Hematopoietic multipotent progenitor cell (in vitro differentiated cells): Measurements from ENCODE around the gene F10. TPM values are rescaled to one million over a fixed set of nuclear protein-coding genes. Genes with fewer than 3 reads are reported as not detected.

Source experiments
- DNase-seq, 3 donors: peaks; one replicate each; pipeline ENCODE4 v3.0.0-alpha.2; 2011 to 2015; ENCODE audit warnings: low read depth in 2 of 3, low spot score in 2 of 3
- total RNA-seq: library from RNA; depleted of rRNA; stranded (reverse); fragments of >200 nt; gene quantifications from one replicate; pipeline ENCODE4 v1.2.3, GENCODE V29; 2012

F10 gene
- total RNA-seq, 1 donor = 0.27 TPM

DNA sequence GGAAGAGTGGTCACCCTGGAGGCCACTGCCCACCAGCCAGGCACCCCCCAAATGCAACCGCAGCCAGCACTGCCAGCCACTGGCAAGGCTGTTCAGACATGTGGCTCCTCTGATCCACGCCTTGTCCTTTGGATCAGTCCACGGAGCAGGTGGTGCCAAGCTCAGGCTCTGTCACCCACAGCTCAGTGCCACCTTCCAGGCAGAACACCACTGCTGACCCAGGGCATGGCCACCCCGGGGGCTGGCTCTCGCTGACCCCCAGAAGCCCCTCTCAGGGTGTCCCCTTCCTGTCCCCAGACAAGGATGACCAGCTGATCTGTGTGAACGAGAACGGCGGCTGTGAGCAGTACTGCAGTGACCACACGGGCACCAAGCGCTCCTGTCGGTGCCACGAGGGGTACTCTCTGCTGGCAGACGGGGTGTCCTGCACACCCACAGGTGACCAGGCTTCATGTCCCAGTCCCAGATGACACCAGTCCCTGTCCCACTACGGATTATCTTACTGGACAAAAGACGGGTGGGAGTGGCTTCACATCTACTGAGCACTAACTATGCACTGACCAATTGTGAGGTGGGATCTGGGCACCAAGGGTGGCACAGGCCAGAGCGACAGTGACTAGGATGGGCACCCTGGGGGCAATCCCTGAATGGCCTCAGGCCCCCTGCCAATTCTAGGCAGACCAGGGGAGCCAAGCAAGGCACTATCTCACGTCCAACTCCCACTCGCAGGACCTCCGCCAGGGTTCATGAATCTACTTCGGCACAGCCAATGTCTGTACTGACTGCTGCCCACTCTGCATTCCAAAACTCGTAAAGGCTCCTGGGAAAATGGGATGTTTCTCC is 7.0 kb upstream of the F10 start:
- DNase-seq = no peak

DNA sequence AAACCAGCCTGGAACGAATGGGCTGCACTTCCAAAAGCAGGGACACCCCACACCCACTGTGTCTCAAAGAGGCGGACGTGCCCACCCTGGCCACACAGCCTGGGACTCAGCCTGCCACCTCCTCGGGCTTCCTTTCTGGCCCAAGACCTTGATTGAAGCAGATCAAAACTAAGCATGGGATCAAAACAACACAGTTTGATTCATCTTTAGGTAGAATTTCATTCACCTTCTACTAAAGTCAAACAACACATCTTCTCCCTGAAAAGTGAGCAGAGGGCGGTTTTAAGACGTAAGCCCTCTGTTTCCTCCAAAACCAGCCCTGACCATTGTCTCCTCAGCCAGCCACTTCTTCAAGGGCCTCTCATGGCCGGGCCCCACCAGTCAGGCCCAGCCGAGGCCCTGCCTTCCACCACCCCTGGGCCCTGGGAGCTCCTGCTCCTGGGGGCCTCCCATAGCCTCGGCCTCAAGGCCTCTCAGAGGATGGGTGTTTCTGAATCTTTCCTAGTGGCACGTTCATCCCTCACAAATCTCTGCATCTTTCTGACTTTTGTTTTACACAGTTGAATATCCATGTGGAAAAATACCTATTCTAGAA is 6.3 kb upstream of the F10 start:
- DNase-seq = no peak

DNA sequence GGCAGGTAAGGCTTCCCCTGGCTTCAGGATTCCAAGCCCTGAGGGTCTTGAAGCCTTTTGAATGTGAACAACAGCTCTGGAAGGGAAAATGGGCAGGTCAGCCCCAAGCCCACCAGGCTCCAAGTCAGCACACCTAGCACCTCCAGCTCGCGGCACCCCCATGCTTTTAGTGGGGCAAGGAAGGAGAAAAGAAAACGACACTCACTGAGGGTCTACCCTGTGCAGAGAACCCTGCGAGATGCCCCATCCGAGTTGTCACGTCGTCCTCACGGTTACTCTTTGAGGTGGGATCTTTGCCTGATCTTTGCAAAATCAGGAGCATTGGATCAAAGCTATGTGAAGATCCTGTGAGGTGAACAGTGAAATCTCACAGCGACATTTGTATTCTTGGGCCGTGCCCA is 5.7 kb upstream of the F10 start:
- no peak for DNase-seq

DNA sequence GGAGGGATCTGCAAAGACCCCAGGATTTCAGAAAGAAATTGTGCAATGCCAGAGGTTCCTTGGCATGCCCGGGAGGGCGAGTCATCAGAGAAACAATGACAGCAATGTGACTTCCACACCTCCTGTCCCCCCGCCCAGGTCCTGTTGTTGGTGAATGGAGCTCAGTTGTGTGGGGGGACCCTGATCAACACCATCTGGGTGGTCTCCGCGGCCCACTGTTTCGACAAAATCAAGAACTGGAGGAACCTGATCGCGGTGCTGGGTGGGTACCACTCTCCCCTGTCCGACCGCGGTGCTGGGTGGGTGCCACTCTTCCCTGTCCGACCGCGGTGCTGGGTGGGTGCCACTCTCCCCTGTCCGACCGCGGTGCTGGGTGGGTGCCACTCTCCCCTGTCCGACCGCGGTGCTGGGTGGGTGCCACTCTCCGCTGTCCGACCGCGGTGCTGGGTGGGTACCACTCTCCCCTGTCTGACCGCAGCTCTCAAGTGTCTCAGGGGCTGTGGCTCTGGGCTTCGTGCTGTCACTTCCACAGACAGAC is 5.2 kb upstream of the F10 start:
- DNase-seq = no peak

DNA sequence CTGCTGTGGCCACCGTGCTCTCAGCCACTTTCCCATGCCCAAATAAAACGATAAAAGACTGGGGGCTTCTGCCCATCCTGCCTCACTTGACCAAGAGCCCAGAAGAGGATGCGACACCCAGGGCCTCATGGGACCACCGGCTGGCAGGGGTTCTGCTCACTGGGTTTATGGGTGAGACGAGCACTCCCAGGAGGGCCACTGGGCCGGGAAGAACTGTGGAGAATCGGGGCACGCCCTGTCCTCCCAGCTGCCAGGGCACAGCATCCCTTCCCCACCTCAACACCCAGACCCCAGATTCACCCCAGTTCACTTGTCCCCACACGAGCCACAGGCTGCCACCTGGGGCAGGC is 4.7 kb upstream of the F10 start:
- DNase-seq = no peak

DNA sequence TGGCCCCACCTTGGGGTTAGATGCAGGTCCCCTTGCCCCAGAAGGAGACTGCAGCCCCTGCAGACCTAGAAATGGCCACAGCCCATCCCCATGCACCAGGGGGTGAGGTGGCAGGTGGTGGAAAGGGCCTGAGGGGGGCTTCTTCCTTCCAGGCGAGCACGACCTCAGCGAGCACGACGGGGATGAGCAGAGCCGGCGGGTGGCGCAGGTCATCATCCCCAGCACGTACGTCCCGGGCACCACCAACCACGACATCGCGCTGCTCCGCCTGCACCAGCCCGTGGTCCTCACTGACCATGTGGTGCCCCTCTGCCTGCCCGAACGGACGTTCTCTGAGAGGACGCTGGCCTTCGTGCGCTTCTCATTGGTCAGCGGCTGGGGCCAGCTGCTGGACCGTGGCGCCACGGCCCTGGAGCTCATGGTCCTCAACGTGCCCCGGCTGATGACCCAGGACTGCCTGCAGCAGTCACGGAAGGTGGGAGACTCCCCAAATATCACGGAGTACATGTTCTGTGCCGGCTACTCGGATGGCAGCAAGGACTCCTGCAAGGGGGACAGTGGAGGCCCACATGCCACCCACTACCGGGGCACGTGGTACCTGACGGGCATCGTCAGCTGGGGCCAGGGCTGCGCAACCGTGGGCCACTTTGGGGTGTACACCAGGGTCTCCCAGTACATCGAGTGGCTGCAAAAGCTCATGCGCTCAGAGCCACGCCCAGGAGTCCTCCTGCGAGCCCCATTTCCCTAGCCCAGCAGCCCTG is 4.2 kb upstream of the F10 start:
- DNase-seq = no peak

DNA sequence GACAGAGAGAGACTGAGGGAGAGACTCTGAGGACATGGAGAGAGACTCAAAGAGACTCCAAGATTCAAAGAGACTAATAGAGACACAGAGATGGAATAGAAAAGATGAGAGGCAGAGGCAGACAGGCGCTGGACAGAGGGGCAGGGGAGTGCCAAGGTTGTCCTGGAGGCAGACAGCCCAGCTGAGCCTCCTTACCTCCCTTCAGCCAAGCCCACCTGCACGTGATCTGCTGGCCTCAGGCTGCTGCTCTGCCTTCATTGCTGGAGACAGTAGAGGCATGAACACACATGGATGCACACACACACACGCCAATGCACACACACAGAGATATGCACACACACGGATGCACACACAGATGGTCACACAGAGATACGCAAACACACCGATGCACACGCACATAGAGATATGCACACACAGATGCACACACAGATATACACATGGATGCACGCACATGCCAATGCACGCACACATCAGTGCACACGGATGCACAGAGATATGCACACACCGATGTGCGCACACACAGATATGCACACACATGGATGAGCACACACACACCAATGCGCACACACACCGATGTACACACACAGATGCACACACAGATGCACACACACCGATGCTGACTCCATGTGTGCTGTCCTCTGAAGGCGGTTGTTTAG is 3.3 kb upstream of the F10 start:
- no peak for DNase-seq

DNA sequence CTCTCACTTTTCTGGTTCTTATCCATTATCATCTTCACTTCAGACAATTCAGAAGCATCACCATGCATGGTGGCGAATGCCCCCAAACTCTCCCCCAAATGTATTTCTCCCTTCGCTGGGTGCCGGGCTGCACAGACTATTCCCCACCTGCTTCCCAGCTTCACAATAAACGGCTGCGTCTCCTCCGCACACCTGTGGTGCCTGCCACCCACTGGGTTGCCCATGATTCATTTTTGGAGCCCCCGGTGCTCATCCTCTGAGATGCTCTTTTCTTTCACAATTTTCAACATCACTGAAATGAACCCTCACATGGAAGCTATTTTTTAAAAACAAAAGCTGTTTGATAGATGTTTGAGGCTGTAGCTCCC is 2.8 kb upstream of the F10 start:
- DNase-seq = no peak

DNA sequence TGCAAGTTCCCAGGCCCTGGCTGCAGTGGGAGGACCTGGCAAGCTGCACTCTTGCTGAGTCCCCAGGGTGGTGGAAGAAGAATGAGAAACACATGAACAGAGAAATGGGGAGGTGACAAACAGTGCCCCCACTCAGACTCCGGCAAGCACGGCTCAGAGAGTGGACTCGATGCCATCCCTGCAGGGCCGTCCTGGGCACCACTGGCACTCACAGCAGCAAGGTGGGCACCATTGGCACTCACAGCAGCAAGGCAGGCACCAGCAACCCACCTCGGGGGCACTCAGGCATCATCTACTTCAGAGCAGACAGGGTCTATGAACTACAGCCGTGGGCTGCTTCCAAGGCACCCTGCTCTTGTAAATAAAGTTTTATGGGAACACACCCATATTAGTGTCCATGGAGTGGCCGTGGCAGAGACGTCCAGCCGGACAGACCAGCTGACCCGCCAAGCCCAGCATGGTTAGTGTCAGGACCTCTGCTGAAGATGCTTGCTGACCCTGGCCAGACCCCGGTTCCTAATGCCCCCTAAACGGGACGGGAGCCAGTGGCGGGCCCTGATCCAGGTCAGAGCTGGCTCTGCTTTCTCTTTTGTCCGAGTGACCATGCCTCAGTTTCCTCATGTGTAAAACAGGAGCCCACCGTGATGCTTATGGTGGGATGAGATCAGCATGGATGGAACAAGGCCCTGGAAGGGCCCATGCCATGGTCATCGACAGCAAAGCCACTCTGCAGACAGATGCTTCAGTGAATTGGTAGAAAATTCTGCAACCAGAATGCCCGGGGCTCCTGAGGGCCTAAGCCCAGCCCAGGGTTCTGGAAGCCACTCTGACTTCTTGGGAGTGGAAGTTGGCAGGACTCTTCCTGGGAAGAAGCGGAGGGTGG is 2.1 kb upstream of the F10 start:
- DNase-seq = no peak

DNA sequence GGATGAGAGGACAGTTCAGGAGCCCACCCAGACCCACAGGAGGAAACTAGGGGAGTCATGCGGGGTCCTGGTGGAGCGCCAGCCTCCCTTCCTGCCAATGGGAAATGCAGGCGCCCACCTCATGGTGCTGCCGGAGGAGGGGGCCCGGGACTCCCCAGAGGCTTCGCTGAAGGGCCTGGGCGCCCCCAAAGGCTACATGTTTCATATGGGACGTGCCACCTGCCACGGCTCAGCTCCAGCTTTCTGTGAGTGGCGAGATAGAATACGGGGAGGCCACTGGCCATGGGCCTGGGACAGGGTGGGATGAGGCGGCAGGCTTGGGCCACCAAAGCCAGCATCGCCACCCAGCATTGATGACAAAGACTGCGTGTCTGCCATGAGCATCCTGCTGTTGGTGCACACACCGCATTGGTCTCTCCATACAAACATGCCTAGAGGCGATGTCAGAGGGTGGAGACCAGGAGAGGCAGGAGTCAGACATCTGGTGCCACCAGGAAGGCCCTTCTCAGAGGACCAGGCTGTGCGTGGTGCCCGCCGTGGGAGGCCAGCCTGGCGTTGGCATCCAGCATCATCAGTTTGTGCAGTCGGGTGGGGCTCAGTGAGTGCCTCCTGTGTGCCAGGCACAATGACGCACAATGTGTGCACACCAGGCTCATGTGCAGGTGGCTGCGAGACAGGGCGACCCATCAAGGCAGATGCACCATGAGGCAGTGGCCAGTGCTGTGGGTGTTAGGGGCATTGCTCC is 1.2 kb upstream of the F10 start:
- DNase-seq = no peak

DNA sequence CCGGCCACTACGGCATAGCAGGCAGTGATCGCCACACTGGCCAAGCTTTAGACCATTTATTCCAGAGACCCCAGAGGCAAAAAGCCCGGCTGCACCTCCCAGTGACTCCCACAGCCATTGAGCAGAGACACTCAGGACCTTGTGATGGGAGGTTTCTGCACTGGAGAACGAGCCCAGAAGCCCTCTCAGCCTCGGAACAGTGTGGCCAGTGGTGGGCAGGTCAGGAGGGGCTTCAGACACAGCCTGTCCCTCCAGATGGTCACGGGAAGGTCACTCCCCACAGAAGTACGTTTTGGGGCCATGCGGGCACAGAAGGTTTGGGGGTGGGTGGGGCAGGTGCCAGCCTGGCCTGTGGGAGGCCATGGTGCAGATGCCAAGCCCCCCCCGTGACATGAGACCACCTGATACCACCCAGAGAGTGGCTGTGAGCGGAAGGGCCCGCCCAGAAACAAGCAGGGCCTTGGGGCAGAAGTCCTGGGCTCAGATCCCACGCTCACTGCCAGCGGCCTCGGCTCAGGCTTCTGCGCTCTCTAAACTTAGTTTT is 599 bp upstream of the F10 start:
- DNase-seq = no peak

DNA sequence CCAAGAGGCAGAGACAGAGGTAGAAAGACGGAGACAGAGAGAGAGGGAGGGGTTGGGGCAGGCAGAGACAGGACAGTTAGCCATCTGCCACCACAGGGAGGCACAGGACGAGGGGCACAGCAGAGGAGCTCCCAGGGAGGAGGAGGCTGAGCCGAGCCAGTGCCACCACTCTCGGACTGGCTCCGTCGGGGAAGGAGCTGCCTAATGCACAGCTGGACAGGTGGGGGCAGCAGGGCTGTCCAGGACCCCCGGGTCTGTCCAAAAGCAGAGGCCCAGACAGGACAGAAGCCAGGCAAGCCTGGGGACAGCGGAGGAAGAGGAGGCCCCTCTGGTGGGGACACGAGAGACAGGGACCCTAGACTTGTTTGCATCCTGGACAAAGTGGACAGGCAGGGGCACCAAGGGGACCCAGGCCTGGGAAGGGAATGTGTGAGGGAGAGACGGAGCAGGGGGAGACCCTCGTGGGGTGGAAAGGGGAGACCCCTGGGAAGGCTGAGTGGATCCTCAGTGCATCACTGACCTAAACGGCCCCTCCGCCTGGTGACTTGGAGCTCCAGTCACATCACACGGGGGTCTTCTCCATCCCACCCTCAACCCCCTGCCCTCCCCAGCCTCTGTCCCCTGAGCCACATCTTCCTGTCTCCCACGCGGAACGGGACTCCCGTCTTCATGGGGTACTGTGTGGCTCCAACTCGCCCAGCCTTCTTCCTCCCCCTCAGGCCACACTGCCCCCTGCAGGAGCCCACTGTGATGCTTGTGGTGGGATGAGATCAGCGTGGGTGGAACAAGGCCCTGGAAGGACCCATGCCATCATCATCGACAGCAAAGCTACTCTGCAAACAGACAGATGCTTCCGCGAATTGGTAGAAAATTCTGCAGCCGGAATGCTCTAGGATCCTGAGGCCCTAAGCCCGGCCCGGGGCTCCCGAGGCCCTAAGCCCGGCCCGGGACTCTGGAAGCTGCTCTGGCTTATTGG is 915 bp downstream of the F10 start:
- DNase-seq = peak in 2 of 3 donors; percentile 18 to 26

DNA sequence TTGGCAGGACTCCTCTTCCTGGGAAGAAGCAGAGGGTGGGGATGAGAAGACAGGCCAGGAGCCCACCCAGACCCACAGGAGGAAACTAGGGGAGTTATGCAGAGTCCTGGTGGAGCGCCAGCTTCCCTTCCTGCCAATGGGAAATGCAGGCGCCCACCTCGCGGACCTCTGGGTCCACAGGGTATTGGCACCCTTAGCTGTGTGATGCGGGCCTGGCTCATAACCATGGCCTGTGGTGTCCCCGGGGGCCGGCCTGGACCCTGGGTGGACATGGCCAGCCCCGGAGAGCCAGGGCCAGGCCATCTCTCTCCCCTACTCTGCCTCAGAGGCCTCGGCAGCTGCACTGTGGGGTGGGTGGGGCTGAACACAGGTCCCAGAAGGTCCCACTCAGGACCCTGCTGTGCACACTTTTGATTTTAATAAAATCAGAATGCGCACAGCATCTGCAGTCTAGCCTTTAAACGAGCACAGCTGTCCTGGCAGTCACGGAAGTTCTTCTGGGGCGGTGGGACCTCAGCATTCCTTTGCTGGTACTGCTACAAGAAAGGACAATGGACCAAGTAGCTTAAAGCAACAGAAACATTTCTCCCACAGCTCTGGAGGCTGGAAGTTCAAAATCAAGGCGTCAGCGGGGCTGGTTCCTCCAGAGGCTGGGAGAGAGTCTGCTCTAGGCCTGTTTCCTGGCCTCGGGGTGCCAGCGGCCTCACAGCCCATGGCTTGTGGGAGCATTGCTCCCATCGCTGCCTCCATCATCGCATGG is 1.8 kb downstream of the F10 start:
- no peak for DNase-seq

DNA sequence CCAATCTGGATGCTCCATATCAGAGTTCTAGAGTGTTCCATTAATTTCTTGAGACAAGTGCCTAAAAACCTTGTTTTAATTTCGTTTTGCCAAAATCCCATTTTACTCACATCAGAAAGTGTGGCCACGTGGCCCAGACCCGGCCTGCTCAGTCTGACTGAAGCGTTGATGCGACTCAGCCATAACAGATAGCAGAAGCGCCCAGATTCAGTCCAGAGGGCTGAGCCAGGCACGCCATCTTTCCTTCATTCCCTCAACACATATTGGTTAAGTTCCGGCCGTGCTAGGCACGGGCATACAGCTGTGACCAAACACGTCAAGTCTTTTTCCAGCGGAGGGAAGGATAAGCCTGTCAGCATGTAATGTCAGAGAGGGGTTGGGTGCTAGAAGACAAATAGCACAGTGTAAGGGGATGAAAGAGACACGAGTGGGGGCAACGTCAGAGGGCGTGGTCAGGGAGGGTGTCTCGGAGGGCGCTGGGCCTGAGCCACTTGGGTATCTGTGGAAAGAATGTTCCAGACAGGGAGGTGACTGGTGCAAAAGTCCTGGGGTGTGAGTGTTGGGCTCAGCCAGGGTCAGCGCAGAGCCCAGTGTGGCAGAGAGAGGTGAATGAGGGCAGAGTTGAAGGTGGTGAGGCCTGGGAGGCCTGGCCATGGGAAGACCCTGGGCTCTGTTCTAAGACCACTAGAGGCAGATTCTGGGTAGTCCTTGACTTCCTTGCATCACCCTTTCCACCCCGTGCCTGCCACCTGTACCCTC is 3.1 kb downstream of the F10 start:
- DNase-seq = no peak

DNA sequence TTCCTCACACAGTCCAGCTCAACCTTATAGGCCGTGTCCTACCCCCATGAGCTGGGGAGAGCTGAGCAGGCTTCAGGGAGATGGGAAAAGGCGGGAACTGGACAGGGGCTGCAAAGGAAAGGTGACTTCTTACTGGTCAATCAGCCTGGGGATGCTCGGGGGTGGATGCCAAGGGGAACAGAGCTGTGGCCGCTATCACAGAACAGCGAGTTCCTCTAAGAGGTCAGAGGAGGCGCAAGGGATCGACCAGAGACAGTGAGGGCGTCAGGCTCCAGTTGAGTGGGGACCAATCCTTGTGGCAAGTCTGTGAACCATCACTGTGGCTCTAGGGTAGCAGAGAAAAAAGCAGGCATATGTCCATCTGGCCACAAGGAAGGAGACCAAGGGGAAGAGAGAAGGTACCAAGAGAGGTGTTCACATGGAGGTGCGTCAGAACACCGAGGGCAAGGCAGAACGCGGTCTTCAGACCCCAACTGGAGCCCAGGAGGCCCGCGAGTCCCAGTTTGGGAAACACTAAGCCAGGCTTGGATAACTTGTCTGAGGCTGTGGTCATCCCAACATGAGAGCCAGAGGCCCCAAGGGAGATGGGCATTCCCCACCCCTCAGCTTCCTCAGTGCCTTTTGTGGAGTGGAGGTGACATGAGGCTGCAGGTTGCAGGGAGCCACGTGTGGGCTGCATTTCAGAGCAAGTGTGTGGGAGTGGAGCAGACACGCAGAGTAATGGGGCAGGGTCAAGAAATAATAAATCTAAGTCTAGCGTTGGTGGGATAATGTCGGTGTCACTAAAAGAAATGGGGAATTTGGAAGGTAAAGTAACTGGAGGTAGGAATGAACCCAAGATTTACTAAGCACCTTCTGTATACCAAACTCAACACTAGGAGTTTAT is 3.9 kb downstream of the F10 start:
- DNase-seq = no peak

DNA sequence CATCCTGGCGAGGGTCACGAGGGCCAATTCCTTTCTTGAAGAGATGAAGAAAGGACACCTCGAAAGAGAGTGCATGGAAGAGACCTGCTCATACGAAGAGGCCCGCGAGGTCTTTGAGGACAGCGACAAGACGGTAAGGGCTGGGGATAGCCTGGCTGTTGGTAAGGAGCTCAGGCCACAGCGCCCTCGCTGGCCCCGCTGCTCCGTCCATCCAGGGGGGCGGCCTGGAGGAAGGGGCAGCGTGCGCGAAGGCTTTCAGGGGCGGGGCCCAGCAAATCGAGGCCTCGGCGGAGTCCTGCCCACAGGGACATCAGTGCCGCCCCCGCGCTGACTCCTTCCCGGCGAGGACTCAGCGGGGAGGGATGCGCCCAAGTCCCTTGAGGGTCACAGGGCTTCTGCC is 6.9 kb downstream of the F10 start:
- DNase-seq = no peak
